Stimulated activated CD4-positive, alpha-beta T cell treated with anti-CD3 and anti-CD28 coated beads, Interleukin-2, amount 100 ng/mL, for 4 hours (primary cell): Measurements from ENCODE around the gene SMIM36.
"Not testable (repeated sequence)": the region's sequence is repeated elsewhere in the genome, so short reads cannot be mapped to it uniquely, and the experiment has no call there.

Source experiments
- DNase-seq: peaks from one replicate; pipeline ENCODE4 v3.0.0-alpha.2; 2020; ENCODE audit warnings: low read depth

The SMIM36 gene

DNA sequence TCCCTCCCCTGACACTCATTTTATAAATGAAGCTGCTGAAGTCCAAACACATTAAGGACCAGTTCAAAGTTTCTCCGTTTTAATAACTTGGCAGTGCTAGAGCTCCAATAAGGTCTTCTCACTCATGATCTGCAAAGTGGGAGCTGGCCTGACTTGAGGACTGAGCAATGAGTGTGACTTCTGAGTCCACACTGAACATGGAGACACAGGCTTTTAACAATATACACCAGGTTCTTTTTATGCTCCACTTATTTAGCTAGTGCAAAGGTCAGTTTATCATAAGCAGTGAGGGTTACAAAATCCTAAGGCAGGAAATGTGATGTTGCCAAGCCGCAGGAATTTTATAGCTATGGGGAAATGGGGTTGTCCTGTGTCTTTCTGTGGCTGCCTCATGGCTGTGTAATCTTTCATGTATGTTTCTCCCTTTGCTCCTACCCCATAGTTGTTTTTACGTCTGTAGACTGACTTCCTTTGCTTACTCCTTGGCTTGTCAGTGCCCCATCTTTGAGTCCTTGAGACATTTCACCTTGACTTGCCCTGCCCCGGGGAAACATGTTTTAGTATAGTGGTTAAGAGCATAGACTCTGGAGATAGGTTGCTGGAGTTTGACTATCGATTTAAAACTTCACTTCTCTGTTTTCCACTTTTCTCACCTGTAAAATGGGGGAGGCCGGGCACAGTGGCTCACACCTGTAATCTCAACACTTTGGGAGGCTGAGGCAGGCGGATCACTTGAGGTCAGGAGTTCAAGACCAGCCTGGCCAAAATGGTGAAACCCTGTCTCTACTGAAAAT, 77.4 kb downstream of the SMIM36 start:
- DNase-seq: no peak

- DNase-seq: no peak
These were observed 78.1 kb downstream of the SMIM36 start for GRCh38 chr17:55433029-55433628.

DNA sequence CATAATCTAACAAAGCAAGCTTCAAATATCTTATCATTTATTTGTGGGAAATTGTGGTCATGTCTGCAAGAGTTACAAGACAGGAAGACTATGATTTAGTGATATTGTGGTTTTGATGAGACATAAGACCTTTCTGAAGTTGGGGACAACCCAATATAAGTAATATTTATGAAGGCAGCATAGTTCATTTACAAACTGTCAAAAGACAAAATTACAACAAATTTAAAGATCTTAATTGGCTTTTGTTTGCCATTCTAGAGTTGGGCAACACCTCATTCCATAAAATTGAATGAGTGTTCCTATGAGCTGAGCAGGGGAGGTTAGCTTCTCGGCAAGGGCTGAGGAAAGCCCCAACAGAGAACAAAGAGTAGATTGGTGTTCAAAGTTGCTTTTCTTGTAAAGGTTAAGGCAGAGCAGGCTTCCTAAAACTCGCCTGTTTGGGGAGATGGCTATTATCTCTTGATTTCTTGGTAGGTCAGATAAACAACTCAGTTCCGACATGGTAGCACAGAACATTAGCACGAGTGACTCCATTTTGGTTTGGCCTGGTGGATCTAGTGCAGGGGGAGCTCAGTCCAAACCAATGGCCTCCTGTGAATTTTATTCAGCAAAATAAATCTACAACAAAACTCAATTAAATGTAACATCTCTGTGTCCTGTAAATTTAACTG, 78.8 kb downstream of the SMIM36 start:
- DNase-seq: no peak

GRCh38 chr17:55431914-55432313, 79.3 kb downstream of the SMIM36 start:
- DNase-seq: not testable (repeated sequence)

- no peak for DNase-seq
These were observed 80.5 kb downstream of the SMIM36 start for GRCh38 chr17:55430541-55431288.

DNA sequence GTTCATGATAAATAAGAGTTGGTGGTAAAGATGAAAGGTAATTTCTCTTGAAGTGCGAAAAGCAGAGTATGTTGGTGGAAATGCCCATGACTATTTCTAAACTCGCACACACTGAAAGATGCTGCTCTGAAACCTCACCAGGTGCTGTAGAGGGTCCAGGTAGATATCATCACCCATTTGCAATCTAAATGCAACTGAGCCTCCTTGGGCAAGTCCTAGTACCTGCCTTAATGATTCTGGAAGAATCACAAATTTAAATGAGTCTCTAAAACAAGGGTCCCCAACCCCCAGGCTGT, 83.7 kb downstream of the SMIM36 start:
- DNase-seq: no peak

- DNase-seq: no peak
These were observed 84.2 kb downstream of the SMIM36 start for GRCh38 chr17:55426851-55427586.

- no peak for DNase-seq
These were observed 86.2 kb downstream of the SMIM36 start for GRCh38 chr17:55424893-55425540.

- DNase-seq: no peak
These were observed 87.7 kb downstream of the SMIM36 start for GRCh38 chr17:55423535-55423934.

DNA sequence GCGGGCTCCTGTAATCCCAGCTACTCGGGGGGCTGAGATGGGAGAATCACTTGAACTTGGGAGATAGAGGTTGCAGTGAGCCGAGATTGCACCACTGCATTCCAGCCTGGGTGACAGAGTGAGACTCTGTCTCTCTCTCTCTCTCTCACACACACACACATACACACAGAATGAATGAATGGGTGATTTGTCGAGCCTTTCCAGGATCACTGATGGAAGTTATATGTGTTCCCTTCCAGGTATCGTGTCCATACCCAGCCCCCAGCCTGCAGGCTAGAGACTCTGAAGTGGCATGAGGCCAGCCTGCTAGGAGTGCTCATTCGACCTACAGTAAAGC, 88.5 kb downstream of the SMIM36 start:
- DNase-seq: not testable (repeated sequence)

GRCh38 chr17:55421179-55421934, 89.9 kb downstream of the SMIM36 start, which contains the start of gene MMD:
Gene MMD (minus strand): TSS chr17:55421835. CDS start chr17:55421695, 140 bp downstream.
- DNase-seq: no peak

- DNase-seq: no peak
These were observed 90.5 kb downstream of the SMIM36 start for GRCh38 chr17:55420776-55421178.

DNA sequence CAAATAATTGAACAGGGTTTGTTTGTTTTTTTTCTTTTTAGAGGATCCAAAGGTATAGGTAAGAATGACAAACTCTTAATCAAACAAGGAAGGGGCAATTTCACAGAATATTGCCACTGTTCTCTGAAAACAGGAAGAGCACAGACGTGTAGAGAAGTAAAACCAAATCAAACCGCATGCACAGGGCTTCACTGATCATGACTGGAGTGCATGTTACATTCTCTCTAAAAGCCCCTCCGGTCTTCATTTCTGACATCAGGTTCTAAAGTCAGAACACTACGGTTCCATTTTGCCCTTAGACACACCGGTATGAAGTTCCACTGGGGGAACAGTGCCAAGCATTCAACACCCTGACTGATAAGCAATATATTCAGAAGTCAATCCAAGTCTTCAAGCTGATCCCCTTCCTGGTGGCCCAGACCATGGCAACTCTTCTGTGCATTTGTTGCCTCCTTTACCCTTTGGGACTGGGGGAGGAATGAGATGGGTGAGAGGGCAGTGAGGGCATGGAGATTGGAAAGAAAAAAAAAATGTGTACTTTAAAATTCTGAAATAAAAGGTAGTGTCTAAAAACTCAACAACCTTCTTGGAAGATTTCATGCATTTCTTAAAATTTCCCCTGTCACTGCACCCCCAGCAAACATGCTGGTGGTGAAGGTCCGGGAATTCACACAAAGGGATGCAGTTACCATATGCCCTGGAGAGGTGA, 91.0 kb downstream of the SMIM36 start:
- DNase-seq: no peak

- DNase-seq: no peak
These were observed 92.6 kb downstream of the SMIM36 start for GRCh38 chr17:55418369-55419268.

GRCh38 chr17:55417411-55418268, 93.6 kb downstream of the SMIM36 start:
- no peak for DNase-seq

GRCh38 chr17:55416470-55417052, 94.7 kb downstream of the SMIM36 start:
- DNase-seq: no peak

- DNase-seq: no peak
These were observed 95.3 kb downstream of the SMIM36 start for GRCh38 chr17:55416000-55416399.

DNA sequence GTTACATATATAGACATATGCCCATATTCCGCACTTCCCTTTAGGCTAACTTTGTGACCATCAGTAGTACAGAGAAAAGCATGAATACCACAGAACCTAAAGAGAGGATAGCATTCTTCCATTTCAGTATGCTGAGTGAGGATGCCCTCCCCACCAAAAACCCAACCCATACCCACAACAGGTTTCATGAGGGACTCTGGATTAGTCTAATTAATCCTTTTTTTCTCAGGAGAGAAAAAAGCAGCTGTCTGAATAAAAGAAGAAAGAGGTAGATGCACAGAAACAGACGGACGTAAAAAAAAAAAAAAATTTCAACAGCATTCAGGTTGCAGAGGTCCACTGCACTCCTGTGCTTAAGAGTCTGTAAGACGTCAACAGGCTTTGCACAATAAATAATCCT, 96.3 kb downstream of the SMIM36 start:
- no peak for DNase-seq
